Erythroblast (primary cell): Measurements from ENCODE around the gene S1PR1.

Experiments
- GATA1 ChIP-seq: IDR thresholded peaks from 2 replicates; pipeline ENCODE4 v1.6.1; 2011; ENCODE audit warnings: low read depth, mild to moderate bottlenecking, control low read depth, low read length, moderate library complexity
- POLR2A ChIP-seq: IDR thresholded peaks from 2 replicates; pipeline ENCODE4 v1.6.1; 2011; ENCODE audit warnings: mild to moderate bottlenecking, low read length

- no peak for TF ChIP-seq POLR2A
- TF ChIP-seq GATA1, result no peak
Observed at GRCh38 chr1:101267082-101267481, 30.3 kb downstream of the S1PR1 start.
